ENCODE measurements around the gene FGFBP2. TPM values are rescaled to one million over a fixed set of nuclear protein-coding genes. Genes with fewer than 3 reads are reported as not detected.

FGFBP2 gene
- total and polyA plus RNA-seq, 10 donors, result 0.47 to 16.8 (median 4.2) TPM

- no peaks in the 10 kb centered on the region for H3K4me1 ChIP-seq
- WGBS, 5 donors, result 68 to 87% (median 81%) methylated on average over 4 of the region's 4 CpGs
- TF ChIP-seq CTCF (IDR thresholded peaks at IDR 0.05 in 8 of 11, conservative IDR thresholded peaks at IDR 0.05 in 3 of 11) (no peak), POLR2AphosphoS5 (IDR thresholded peaks at IDR 0.05) (no peak), POLR2A (IDR thresholded peaks at IDR 0.05) (no peak)
- H3K36me3 ChIP-seq, result no peaks in the 10 kb centered on the region
- intact Hi-C loops (cut with DNase I; ENCODE audit: low total_unique reads), result no loop called here
- no peak overlapping the region for H3K4me3 ChIP-seq
- H3K27ac ChIP-seq, result no peak overlapping the region
- peaks cover 0 to 16% (median 0%) of the 10 kb centered on the region in 7 donors for H3K27me3 ChIP-seq (replicated peaks in 1 of 7)
- no peak for DNase-seq
- H3K9me3 ChIP-seq, result no peaks in the 10 kb centered on the region
Observed at GRCh38 chr4:15936495-15936894, 26.5 kb downstream of the FGFBP2 start.

GRCh38 chr4:15935504-15936402, 27.2 kb downstream of the FGFBP2 start:
- WGBS, 5 donors, result 73 to 89% (median 83%) methylated on average over 10 of the region's 10 CpGs
- H3K4me3 ChIP-seq, result no peak overlapping the region

GRCh38 chr4:15934259-15934658, 28.7 kb downstream of the FGFBP2 start:
- WGBS, 5 donors, result 71 to 80% (median 76%) methylated on average over 3 of the region's 3 CpGs
- Histone ChIP-seq H3K4me3 (no peak overlapping the region), H3K27ac (no peak overlapping the region), H3K36me3 (no peaks in the 10 kb centered on the region), H3K27me3 (replicated peaks in 1 of 7) (peaks cover 0 to 35% (median 0%) of the 10 kb centered on the region in 7 donors), H3K4me1 (no peaks in the 10 kb centered on the region), H3K9me3 (no peaks in the 10 kb centered on the region)
- no peak for DNase-seq
- no peak for TF ChIP-seq CTCF (IDR thresholded peaks at IDR 0.05 in 8 of 11, conservative IDR thresholded peaks at IDR 0.05 in 3 of 11)
- no peak for TF ChIP-seq POLR2AphosphoS5 (IDR thresholded peaks at IDR 0.05)
- TF ChIP-seq POLR2A (IDR thresholded peaks at IDR 0.05), result no peak
- intact Hi-C loops (cut with DNase I; ENCODE audit: low total_unique reads), result no loop called here

More at GRCh38 chr4:15935504-15936402, 27.2 kb downstream of the FGFBP2 start:
- Histone ChIP-seq H3K27me3 (replicated peaks in 1 of 7) (peaks cover 0 to 22% (median 0%) of the 10 kb centered on the region in 7 donors), H3K36me3 (no peaks in the 10 kb centered on the region), H3K4me1 (no peaks in the 10 kb centered on the region), H3K27ac (no peak overlapping the region), H3K9me3 (no peaks in the 10 kb centered on the region)
- DNase-seq, result no peak
- no peak for TF ChIP-seq CTCF (IDR thresholded peaks at IDR 0.05 in 8 of 11, conservative IDR thresholded peaks at IDR 0.05 in 3 of 11)
- TF ChIP-seq POLR2AphosphoS5 (IDR thresholded peaks at IDR 0.05), result no peak
- TF ChIP-seq POLR2A (IDR thresholded peaks at IDR 0.05), result no peak
- intact Hi-C loops (cut with DNase I; ENCODE audit: low total_unique reads), result no loop called here

GRCh38 chr4:15931451-15932210, 31.3 kb downstream of the FGFBP2 start:
- intact Hi-C loops (cut with DNase I; ENCODE audit: low total_unique reads), result no loop called here
- Histone ChIP-seq H3K36me3 (no peaks in the 10 kb centered on the region), H3K4me3 (no peak overlapping the region), H3K27me3 (replicated peaks in 1 of 7) (peaks cover 0 to 27% (median 0%) of the 10 kb centered on the region in 7 donors), H3K9me3 (no peaks in the 10 kb centered on the region), H3K27ac (no peak overlapping the region), H3K4me1 (no peaks in the 10 kb centered on the region)
- DNase-seq, result no peak
- TF ChIP-seq POLR2A (IDR thresholded peaks at IDR 0.05) (no peak), POLR2AphosphoS5 (IDR thresholded peaks at IDR 0.05) (no peak), CTCF (IDR thresholded peaks at IDR 0.05 in 8 of 11, conservative IDR thresholded peaks at IDR 0.05 in 3 of 11) (no peak)
- WGBS, 5 donors, result 88 to 94% (median 89%) methylated on average over 5 of the region's 5 CpGs

Data from spleen (tissue), 11 donors.